ENCODE measurements around the gene CIBAR2.

The CIBAR2 gene

GRCh38 chr16:85134076-85134788, 22.0 kb upstream of the CIBAR2 start:
- no peak overlapping the region for H3K4me3 ChIP-seq (replicated peaks; ENCODE audit: insufficient read depth, low read length)
- no peak overlapping the region for H3K27ac ChIP-seq (replicated peaks)
- TF ChIP-seq GABPA (IDR thresholded peaks at IDR 0.05; ENCODE audit: low read depth) (no peak), SPI1 (IDR thresholded peaks at IDR 0.05; ENCODE audit: borderline replicate concordance, low read depth) (no peak), REST (IDR thresholded peaks at IDR 0.05; ENCODE audit: insufficient replicate concordance, low read depth) (no peak), POLR2AphosphoS5 (IDR thresholded peaks at IDR 0.05; ENCODE audit: low read depth) (no peak), CTCF (IDR thresholded peaks at IDR 0.05; ENCODE audit: insufficient read depth, low read length) (no peak)
- no peak for DNase-seq (ENCODE audit: low read depth in 1 of 2, low spot score in 1 of 2)
- peaks cover 35% of the 10 kb centered on the region for H3K27me3 ChIP-seq (ENCODE audit: insufficient read depth, poor library complexity, severe bottlenecking)

- DNase-seq (ENCODE audit: low read depth in 1 of 2, low spot score in 1 of 2): no peak
- TF ChIP-seq CTCF (IDR thresholded peaks at IDR 0.05; ENCODE audit: insufficient read depth, low read length) (no peak), GABPA (IDR thresholded peaks at IDR 0.05; ENCODE audit: low read depth) (no peak), SPI1 (IDR thresholded peaks at IDR 0.05; ENCODE audit: borderline replicate concordance, low read depth) (no peak), POLR2AphosphoS5 (IDR thresholded peaks at IDR 0.05; ENCODE audit: low read depth) (no peak), REST (IDR thresholded peaks at IDR 0.05; ENCODE audit: insufficient replicate concordance, low read depth) (no peak)
- H3K4me3 ChIP-seq (replicated peaks; ENCODE audit: insufficient read depth, low read length): no peak overlapping the region
- H3K27ac ChIP-seq (replicated peaks): no peak overlapping the region
- H3K27me3 ChIP-seq (ENCODE audit: insufficient read depth, poor library complexity, severe bottlenecking): peaks cover 30% of the 10 kb centered on the region
These were observed 21.0 kb upstream of the CIBAR2 start for GRCh38 chr16:85133290-85133599.

GRCh38 chr16:85132456-85133289, 20.4 kb upstream of the CIBAR2 start:
- DNase-seq (ENCODE audit: low read depth in 1 of 2, low spot score in 1 of 2): no peak
- H3K27ac ChIP-seq (replicated peaks): no peak overlapping the region
- H3K27me3 ChIP-seq (ENCODE audit: insufficient read depth, poor library complexity, severe bottlenecking): peaks cover 26% of the 10 kb centered on the region
- H3K4me3 ChIP-seq (replicated peaks; ENCODE audit: insufficient read depth, low read length): no peak overlapping the region
- TF ChIP-seq GABPA (IDR thresholded peaks at IDR 0.05; ENCODE audit: low read depth) (no peak), POLR2AphosphoS5 (IDR thresholded peaks at IDR 0.05; ENCODE audit: low read depth) (no peak), REST (IDR thresholded peaks at IDR 0.05; ENCODE audit: insufficient replicate concordance, low read depth) (no peak), CTCF (IDR thresholded peaks at IDR 0.05; ENCODE audit: insufficient read depth, low read length) (no peak), SPI1 (IDR thresholded peaks at IDR 0.05; ENCODE audit: borderline replicate concordance, low read depth) (no peak)

All from HL-60 (cell line).